Measurements from ENCODE around the gene HDAC7.
A peak's percentile ranks its signal among the peaks of the same experiment; 100 is the strongest.

Gene HDAC7

DNA sequence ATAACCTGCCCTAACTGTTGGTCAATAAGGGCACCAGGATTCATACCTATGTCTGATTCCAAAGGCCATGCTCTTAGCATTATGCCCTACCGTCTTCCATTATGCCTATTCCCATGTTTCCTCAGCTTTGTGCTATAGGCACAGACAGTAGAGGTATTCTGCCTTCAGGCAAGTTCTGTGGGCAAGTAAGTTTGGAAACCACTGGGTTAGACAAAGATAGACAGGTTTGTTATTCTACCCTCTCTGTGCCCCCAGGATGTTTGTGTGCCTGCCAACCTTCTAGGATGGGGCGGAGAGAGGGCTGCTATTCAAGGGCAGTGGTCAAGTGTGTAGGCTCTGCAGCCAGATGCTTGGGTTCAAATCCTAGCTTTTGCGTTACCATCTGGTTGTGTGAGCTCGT is 65.6 kb downstream of the HDAC7 start:
- peaks cover 53% of the 10 kb centered on the region for H3K4me1 ChIP-seq (ENCODE audit: insufficient read depth, poor library complexity, severe bottlenecking)
- ATAC-seq (ENCODE audit: low read depth) (peak; percentile 28), DNase-seq (ENCODE audit: low spot score) (no peak)
- TF ChIP-seq, protein P1, sequence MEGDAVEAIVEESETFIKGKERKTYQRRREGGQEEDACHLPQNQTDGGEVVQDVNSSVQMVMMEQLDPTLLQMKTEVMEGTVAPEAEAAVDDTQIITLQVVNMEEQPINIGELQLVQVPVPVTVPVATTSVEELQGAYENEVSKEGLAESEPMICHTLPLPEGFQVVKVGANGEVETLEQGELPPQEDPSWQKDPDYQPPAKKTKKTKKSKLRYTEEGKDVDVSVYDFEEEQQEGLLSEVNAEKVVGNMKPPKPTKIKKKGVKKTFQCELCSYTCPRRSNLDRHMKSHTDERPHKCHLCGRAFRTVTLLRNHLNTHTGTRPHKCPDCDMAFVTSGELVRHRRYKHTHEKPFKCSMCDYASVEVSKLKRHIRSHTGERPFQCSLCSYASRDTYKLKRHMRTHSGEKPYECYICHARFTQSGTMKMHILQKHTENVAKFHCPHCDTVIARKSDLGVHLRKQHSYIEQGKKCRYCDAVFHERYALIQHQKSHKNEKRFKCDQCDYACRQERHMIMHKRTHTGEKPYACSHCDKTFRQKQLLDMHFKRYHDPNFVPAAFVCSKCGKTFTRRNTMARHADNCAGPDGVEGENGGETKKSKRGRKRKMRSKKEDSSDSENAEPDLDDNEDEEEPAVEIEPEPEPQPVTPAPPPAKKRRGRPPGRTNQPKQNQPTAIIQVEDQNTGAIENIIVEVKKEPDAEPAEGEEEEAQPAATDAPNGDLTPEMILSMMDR (IDR thresholded peaks at IDR 0.05; ENCODE audit: poor library complexity, severe bottlenecking): no peak
- H3K9me3 ChIP-seq (ENCODE audit: severe bottlenecking): no peaks in the 10 kb centered on the region
- H3K27ac ChIP-seq (ENCODE audit: poor library complexity, severe bottlenecking): peak overlapping the region; percentile 98
- H3K4me3 ChIP-seq (ENCODE audit: severe bottlenecking): no peak overlapping the region
- H3K27me3 ChIP-seq (ENCODE audit: insufficient read depth, poor library complexity, severe bottlenecking): no peaks in the 10 kb centered on the region
- H3K36me3 ChIP-seq (ENCODE audit: low read depth): peaks cover 14% of the 10 kb centered on the region

DNA sequence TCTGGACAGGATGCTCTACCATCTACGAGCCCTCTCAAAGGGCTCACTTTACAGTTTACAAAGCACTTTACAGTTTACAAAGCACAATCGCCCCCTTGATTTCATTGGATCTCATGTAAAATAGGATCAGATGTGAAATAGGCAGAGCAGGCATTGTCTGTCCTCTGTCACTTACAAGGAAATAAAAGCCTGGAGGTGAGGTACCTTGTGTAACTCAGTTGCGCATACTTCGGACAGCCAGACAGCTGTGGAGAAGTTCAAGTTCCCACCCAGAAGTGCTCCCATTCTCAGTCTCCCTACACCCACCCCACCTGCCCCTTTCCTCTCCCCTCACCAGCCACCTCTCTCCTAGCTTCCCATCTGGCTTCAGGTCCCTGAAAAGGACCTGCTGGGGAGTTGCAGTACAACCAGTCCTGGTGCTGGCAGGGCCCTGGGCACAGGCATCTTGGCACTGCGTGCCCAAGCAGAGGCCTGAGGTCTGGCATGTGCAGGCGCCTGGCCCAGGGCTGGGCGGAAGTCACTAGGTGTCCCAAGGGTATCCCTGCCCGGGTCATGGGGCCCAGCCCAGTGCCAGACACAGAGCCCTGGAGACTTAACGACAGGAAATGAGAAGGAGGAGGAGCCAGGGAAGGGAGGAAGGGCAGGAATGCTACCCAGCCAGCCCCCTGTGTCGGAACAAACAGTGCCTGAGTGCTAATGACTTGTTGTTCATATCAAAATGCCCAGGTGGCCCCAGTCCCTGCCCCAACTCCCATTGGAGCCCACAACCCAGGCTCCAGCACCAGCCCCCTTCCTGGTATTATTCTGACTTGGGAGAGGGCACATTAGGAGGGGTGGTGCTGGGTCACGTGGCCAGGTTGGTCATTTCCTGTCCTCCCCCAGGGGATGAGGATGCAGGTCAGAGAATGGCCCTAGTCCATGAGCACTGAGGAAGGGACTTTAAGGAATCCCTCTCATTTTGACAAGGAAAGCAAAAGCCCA is 66.4 kb downstream of the HDAC7 start:
- Histone ChIP-seq H3K36me3 (ENCODE audit: low read depth) (peaks cover 17% of the 10 kb centered on the region), H3K4me3 (ENCODE audit: severe bottlenecking) (no peak overlapping the region), H3K9me3 (ENCODE audit: severe bottlenecking) (no peaks in the 10 kb centered on the region), H3K27ac (ENCODE audit: poor library complexity, severe bottlenecking) (peak overlapping the region; percentile 98), H3K27me3 (ENCODE audit: insufficient read depth, poor library complexity, severe bottlenecking) (no peaks in the 10 kb centered on the region), H3K4me1 (ENCODE audit: insufficient read depth, poor library complexity, severe bottlenecking) (peaks cover 53% of the 10 kb centered on the region)
- peak; percentile 39 for ATAC-seq (ENCODE audit: low read depth)
- TF ChIP-seq, protein P1 (IDR thresholded peaks at IDR 0.05; ENCODE audit: poor library complexity, severe bottlenecking): no peak
- no peak for DNase-seq (ENCODE audit: low spot score)

DNA sequence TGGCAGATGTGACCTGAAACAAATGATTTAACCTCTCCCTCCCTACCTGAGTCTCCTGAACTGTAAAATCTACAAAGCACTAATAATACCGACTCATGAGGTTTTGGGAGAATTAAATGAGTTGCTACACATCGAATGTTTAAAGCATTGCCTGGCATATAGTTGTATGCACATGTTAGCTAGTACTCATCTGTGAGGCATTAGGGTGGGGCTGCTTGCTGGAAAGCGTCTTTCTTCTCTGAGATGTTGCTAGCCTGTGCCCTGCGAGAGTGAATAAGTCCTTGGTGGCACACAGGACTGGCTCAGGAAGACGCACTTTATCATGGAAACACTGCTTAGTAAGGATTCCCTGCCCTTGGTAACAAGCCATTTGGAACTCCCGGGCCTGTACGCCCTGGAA is 67.2 kb downstream of the HDAC7 start:
- DNase-seq (ENCODE audit: low spot score) (no peak), ATAC-seq (ENCODE audit: low read depth) (peak; percentile 82)
- H3K36me3 ChIP-seq (ENCODE audit: low read depth): peaks cover 21% of the 10 kb centered on the region
- TF ChIP-seq, protein P1 (IDR thresholded peaks at IDR 0.05; ENCODE audit: poor library complexity, severe bottlenecking): no peak
- peak overlapping the region; percentile 98 for H3K27ac ChIP-seq (ENCODE audit: poor library complexity, severe bottlenecking)
- H3K4me3 ChIP-seq (ENCODE audit: severe bottlenecking): no peak overlapping the region
- H3K4me1 ChIP-seq (ENCODE audit: insufficient read depth, poor library complexity, severe bottlenecking): peaks cover 53% of the 10 kb centered on the region
- no peaks in the 10 kb centered on the region for H3K9me3 ChIP-seq (ENCODE audit: severe bottlenecking)
- H3K27me3 ChIP-seq (ENCODE audit: insufficient read depth, poor library complexity, severe bottlenecking): no peaks in the 10 kb centered on the region

DNA sequence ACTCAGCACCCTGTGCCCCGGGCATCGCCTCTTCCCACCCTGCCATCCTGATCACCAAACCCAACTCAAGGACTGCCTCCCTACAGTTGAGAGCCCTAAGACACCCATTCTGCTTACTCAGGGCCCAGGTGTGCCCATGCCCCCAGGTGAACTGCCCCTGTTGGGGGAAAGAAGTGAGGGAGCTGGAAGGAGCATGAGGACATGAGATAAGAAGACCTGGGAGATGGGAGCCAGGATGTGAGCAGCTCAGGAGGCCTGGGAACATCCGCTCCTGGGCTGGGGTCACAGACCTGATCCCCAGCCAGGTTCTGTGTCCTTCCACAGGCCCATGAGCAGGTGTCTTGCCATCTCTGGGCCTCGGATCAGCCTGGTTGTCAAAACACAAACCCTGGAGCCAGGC is 67.6 kb downstream of the HDAC7 start:
- Histone ChIP-seq H3K4me1 (ENCODE audit: insufficient read depth, poor library complexity, severe bottlenecking) (peaks cover 51% of the 10 kb centered on the region), H3K27me3 (ENCODE audit: insufficient read depth, poor library complexity, severe bottlenecking) (no peaks in the 10 kb centered on the region)

More for the DNA sequence above, 67.6 kb downstream of the HDAC7 start:
- Histone ChIP-seq H3K9me3 (ENCODE audit: severe bottlenecking) (no peaks in the 10 kb centered on the region), H3K36me3 (ENCODE audit: low read depth) (peaks cover 21% of the 10 kb centered on the region), H3K27ac (ENCODE audit: poor library complexity, severe bottlenecking) (peak overlapping the region; percentile 98), H3K4me3 (ENCODE audit: severe bottlenecking) (no peak overlapping the region)
- ATAC-seq (ENCODE audit: low read depth) (no peak), DNase-seq (ENCODE audit: low spot score) (no peak)
- TF ChIP-seq, protein P1 (IDR thresholded peaks at IDR 0.05; ENCODE audit: poor library complexity, severe bottlenecking): no peak
